Breast epithelium (tissue), 4 donors: ENCODE data around the gene ZCCHC18. TPM values are rescaled to one million over a fixed set of nuclear protein-coding genes. Genes with fewer than 3 reads are reported as not detected.

ENCODE experiments used
- DNase-seq, 2 donors: peaks; one replicate each; pipeline ENCODE4 v3.0.0-alpha.2; 2019; ENCODE audit warnings: low spot score in 2 of 2
- H3K27ac ChIP-seq, 2 donors: fragments of 200-600 bp; sonication (generic) in 1 of 2; one replicate each; pipeline ENCODE4 v1.5.1; 2016 to 2019; ENCODE audit warnings: mild to moderate bottlenecking in 1 of 2
- H3K27me3 ChIP-seq, 2 donors: fragments of 200-600 bp; sonication (generic) in 1 of 2; one replicate each; pipeline versions ENCODE4 v1.5.1 to v1.6.0; 2017 to 2019; ENCODE audit warnings: control low read depth in 1 of 2, mild to moderate bottlenecking in 1 of 2
- H3K36me3 ChIP-seq: fragments of 200-600 bp; one replicate; pipeline ENCODE4 v1.5.1; 2019
- H3K4me1 ChIP-seq, 2 donors: fragments of 200-600 bp; sonication (generic); one replicate each; pipeline ENCODE4 v1.5.1; 2016 to 2019; ENCODE audit warnings: control low read depth in 1 of 2
- H3K4me3 ChIP-seq, 3 donors: fragments of 200-600 bp; sonication (generic); 1 replicate in 2 of 3; 2 replicates in 1 of 3; pipeline ENCODE4 v1.5.1; 2016 to 2019; ENCODE audit warnings: mild to moderate bottlenecking in 3 of 3, moderate library complexity in 2 of 3
- H3K9me3 ChIP-seq, 2 donors: fragments of 200-600 bp; sonication (generic) in 1 of 2; one replicate each; pipeline ENCODE4 v1.5.1; 2016 to 2019; ENCODE audit warnings: control low read depth in 1 of 2
- POLR2A ChIP-seq: fragments of 450-650 bp; IDR thresholded peaks from one replicate; pipeline ENCODE4 v1.6.1; 2016; ENCODE audit warnings: antibody characterized with exemption, mild to moderate bottlenecking, moderate library complexity
- POLR2AphosphoS5 ChIP-seq, 3 donors: sonication (generic); formaldehyde crosslinking; IDR thresholded peaks; one replicate each; pipeline ENCODE4 v1.6.1; 2017; ENCODE audit warnings: antibody characterized with exemption in 3 of 3
- intact Hi-C: fragments of 100-400 bp; cut with DNase I; formaldehyde crosslinking; loops from one replicate; pipeline ENCODE4 v1.15.1; 2023; ENCODE audit warnings: low total_unique reads
- total RNA-seq, 3 donors: library from RNA; depleted of rRNA; stranded (reverse); fragments of >200 nt; gene quantifications; one replicate each; pipeline ENCODE4 v1.1.0, GENCODE V29; 2016
- TF ChIP-seq, protein P1 (sequence below), 3 donors: fragments of 450-650 bp; IDR thresholded peaks; one replicate each; pipeline ENCODE4 v1.5.1; 2016 to 2017; ENCODE audit warnings: antibody characterized with exemption in 3 of 3, mild to moderate bottlenecking in 3 of 3, moderate library complexity in 3 of 3

ZCCHC18 gene
- total RNA-seq, 3 donors from 2014 or later, result 0.59 to 5.2 (median 1.1) TPM

DNA sequence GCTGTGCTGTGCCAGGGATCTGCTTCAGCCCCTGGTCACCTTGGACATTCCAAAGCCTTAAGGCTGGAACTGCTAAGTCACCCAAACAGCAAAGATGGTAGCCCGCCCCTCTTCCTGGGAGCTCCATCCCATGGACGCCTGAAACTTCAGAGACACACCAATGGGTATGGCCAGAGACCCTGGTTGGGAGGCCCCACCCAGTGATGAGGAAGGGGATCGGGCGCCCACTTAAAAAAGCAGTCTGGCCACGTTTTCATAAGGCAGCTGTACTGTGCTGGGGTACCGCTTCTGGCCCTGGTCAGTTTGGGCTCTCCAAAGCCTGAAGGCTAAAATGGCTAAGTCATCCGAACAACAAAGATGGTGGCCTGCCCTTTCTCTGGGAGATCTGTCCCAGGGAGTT, 26.8 kb upstream of the ZCCHC18 start:
- Histone ChIP-seq H3K4me1 (no peaks in the 10 kb centered on the region), H3K9me3 (peaks cover 0 to 7% of the 10 kb centered on the region in 2 donors), H3K27ac (no peak overlapping the region), H3K4me3 (no peak overlapping the region), H3K36me3 (no peaks in the 10 kb centered on the region), H3K27me3 (peaks cover 0 to 57% of the 10 kb centered on the region in 2 donors)
- DNase-seq, result no peak
- no peak for TF ChIP-seq POLR2A
- TF ChIP-seq, protein P1, sequence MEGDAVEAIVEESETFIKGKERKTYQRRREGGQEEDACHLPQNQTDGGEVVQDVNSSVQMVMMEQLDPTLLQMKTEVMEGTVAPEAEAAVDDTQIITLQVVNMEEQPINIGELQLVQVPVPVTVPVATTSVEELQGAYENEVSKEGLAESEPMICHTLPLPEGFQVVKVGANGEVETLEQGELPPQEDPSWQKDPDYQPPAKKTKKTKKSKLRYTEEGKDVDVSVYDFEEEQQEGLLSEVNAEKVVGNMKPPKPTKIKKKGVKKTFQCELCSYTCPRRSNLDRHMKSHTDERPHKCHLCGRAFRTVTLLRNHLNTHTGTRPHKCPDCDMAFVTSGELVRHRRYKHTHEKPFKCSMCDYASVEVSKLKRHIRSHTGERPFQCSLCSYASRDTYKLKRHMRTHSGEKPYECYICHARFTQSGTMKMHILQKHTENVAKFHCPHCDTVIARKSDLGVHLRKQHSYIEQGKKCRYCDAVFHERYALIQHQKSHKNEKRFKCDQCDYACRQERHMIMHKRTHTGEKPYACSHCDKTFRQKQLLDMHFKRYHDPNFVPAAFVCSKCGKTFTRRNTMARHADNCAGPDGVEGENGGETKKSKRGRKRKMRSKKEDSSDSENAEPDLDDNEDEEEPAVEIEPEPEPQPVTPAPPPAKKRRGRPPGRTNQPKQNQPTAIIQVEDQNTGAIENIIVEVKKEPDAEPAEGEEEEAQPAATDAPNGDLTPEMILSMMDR (IDR thresholded peaks at IDR 0.05), result no peak
- TF ChIP-seq POLR2AphosphoS5 (IDR thresholded peaks at IDR 0.05), result no peak
- intact Hi-C loops, result no loop called here

DNA sequence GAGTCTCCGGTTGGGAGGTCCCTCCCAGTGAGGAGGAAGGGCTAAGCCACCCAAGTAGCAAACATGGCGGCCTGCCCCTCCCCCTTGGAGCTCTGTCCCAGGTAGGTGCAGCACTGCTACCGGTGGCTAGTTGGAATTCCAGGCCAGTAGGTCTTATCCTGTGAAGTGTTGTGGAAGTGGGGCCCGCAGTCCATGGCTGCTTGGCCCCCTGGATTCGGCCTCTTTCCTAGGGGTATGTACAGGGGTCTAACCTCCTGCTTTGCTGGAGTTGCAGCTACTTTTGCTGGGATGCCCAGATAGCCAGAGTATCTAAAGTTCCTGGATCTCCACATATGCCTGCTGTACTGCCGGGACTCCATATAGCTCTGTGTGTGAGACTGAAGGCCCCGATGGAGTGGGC, 26.4 kb upstream of the ZCCHC18 start:
- Histone ChIP-seq H3K27ac (no peak overlapping the region), H3K27me3 (peaks cover 0 to 60% of the 10 kb centered on the region in 2 donors), H3K9me3 (peaks cover 0 to 7% of the 10 kb centered on the region in 2 donors), H3K4me3 (no peak overlapping the region), H3K4me1 (no peaks in the 10 kb centered on the region), H3K36me3 (no peaks in the 10 kb centered on the region)
- DNase-seq, result no peak
- intact Hi-C loops, result no loop called here
- TF ChIP-seq POLR2AphosphoS5 (IDR thresholded peaks at IDR 0.05) (no peak), POLR2A (no peak)
- TF ChIP-seq, protein P1 (IDR thresholded peaks at IDR 0.05), result no peak

DNA sequence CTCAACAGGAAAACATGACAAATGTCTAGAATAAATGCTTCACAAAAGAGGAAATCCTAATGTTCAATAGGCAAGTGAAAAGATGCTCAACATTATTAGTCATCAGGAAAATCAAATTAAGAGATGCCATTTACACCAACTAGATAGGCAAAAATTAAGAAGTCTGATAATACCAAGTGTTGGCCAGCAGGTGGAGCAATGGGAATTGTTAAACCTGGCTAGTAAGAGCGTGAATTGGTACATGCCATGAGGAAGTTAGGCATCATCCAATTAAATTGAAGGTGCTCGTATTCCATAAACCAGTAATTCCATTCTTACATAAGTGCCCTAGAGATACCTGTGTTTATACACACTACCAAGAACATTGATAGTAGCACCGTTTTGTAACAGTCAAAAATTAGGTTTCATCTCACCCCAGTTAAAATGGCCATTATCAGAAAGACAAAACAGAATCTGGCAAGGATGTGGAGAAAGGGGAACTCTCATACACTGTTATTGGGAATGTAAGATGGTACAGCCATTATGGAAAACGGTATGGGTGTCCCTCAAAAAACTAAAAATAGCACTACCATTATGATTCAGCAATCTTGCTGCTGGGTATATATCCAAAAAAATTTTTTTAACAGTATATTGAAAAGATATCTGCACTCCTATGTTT, 14.0 kb upstream of the ZCCHC18 start:
- peak in 1 of 2 donors; percentile 26 for DNase-seq
- H3K36me3 ChIP-seq, result no peaks in the 10 kb centered on the region
- no peaks in the 10 kb centered on the region for H3K9me3 ChIP-seq
- intact Hi-C loops, result no loop called here
- TF ChIP-seq, protein P1 (IDR thresholded peaks at IDR 0.05), result peak; percentile 42 to 50 (median 48)
- no peak for TF ChIP-seq POLR2AphosphoS5 (IDR thresholded peaks at IDR 0.05)
- H3K4me3 ChIP-seq, result no peak overlapping the region
- H3K27ac ChIP-seq, result no peak overlapping the region
- no peaks in the 10 kb centered on the region for H3K4me1 ChIP-seq
- H3K27me3 ChIP-seq, result peaks cover 0 to 44% of the 10 kb centered on the region in 2 donors

DNA sequence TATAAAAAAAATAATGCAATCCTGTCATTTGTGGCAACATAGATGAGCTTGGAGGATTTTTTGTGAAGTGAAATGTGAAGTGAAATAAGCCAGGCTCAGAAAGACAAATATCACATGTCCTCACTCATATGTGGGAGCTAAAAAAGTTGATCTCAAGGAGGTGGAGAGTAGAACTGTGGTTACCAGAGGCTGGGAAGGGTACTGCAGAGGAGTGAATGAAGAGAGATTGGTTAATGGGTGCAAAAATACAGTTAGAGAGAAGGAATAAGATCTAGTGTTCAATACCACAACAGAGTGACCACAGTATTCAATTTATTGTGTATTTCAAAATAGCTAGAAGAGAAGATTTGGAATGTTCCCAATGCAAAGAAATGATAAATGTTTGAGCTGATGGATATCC, 13.4 kb upstream of the ZCCHC18 start:
- Histone ChIP-seq H3K4me3 (no peak overlapping the region), H3K27ac (no peak overlapping the region), H3K36me3 (no peaks in the 10 kb centered on the region), H3K9me3 (no peaks in the 10 kb centered on the region), H3K4me1 (no peaks in the 10 kb centered on the region), H3K27me3 (peaks cover 0 to 39% of the 10 kb centered on the region in 2 donors)
- intact Hi-C loops, result no loop called here
- DNase-seq, result no peak
- no peak for TF ChIP-seq POLR2A
- no peak for TF ChIP-seq POLR2AphosphoS5 (IDR thresholded peaks at IDR 0.05)
- TF ChIP-seq, protein P1 (IDR thresholded peaks at IDR 0.05), result no peak

DNA sequence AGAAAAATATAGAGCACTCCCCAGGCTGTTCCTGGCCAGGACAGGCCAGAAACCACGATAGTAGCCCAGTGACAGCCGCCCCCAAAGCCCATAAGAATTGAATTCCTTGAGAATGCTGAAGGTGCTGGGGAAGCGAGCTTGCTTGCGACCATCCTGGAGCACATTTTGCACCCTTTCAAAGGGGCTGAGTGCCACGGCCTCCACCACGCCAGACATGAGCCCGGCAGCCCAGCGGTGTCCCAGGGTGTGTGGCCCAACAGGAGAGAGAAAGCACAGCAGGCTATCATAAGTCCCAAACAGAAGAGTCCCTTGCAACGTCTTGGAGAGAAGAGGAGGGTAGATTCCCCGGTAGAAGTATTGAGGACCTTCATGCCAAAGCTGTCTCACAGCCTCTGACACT, 7.6 kb upstream of the ZCCHC18 start:
- Histone ChIP-seq H3K4me3 (no peak overlapping the region), H3K9me3 (no peaks in the 10 kb centered on the region), H3K36me3 (no peaks in the 10 kb centered on the region), H3K27ac (no peak overlapping the region), H3K27me3 (peaks cover 0 to 59% of the 10 kb centered on the region in 2 donors), H3K4me1 (no peaks in the 10 kb centered on the region)
- TF ChIP-seq, protein P1 (IDR thresholded peaks at IDR 0.05), result no peak
- no peak for TF ChIP-seq POLR2AphosphoS5 (IDR thresholded peaks at IDR 0.05)
- no peak for TF ChIP-seq POLR2A
- intact Hi-C loops, result no loop called here
- no peak for DNase-seq
